PC-3 (cell line): ENCODE data around the gene IQGAP3.

Source experiments
- CTCF ChIP-seq: fragments of 300-600 bp; sonication (generic); conservative IDR thresholded peaks from 2 replicates; pipeline ENCODE4 v1.5.1; 2017; ENCODE audit warnings: antibody characterized with exemption, low read depth, mild to moderate bottlenecking, low read length
- EZH2 ChIP-seq: fragments of 300-600 bp; sonication (generic); IDR thresholded peaks from one replicate; pipeline ENCODE4 v1.6.1; 2017; ENCODE audit warnings: antibody characterized with exemption, mild to moderate bottlenecking, low read length; ENCODE audit not compliant: unreplicated experiment

GRCh38 chr1:156618853-156619581, 46.7 kb upstream of the IQGAP3 start, which contains the start of gene HAPLN2:
- TF ChIP-seq CTCF (peak; percentile 72), EZH2 (no peak)
